ENCODE results near the gene MINK1. TPM values are rescaled to one million over a fixed set of nuclear protein-coding genes. Genes with fewer than 3 reads are reported as not detected.

Gene MINK1
- total and polyA plus RNA-seq, 2 of the 8 experiments (the other 6 are each of a cell fraction or from before 2014, with no cell fraction given), result 26.9 to 77.7 TPM

- 92% methylated on average over 13 of the region's 13 CpGs; no CpG with 5 or more reads in 1 of the 2 experiments for WGBS, 2 experiments (ENCODE audit: extremely low coverage in 1 of 2, insufficient coverage in 1 of 2, insufficient read length in 1 of 2, insufficient replicate concordance in 2 of 2, low coverage in 1 of 2, low lambda C conversion rate in 2 of 2, missing lambda C conversion rate in 1 of 2)
- no peak for TF ChIP-seq SRF (IDR thresholded peaks at IDR 0.05; ENCODE audit: low read depth, low read length)
These were observed 22.3 kb upstream of the MINK1 start for GRCh38 chr17:4810696-4811290.

More at GRCh38 chr17:4810696-4811290, 22.3 kb upstream of the MINK1 start:
- Histone ChIP-seq H3K79me2 (ENCODE audit: control insufficient read depth in 1 of 2, insufficient read depth in 2 of 2, low read length in 2 of 2) (0 out of 4 replicates have a peak, but pooled peaks cover 0 to 3% of the 10 kb centered on the region in 2 experiments), H2BK20ac (ENCODE audit: low read length) (no peak overlapping the region), H3K4ac (replicated peaks; ENCODE audit: insufficient read length, low read depth, low read length) (no peak overlapping the region), H4K91ac (replicated peaks; ENCODE audit: insufficient read length, low read length) (no peak overlapping the region), H3K27ac (ENCODE audit: low read depth, low read length) (no peak overlapping the region), H2BK120ac (replicated peaks; ENCODE audit: low read depth, low read length) (no peak overlapping the region), H4K8ac (ENCODE audit: extremely low read depth, insufficient read depth, low read length) (no peak overlapping the region), H3K18ac (ENCODE audit: extremely low read depth, low read length) (no peak overlapping the region), H3K9ac (replicated peaks in 1 of 4; ENCODE audit: extremely low read depth in 1 of 4, low read depth in 3 of 4, low read length in 3 of 4) (no peak overlapping the region), H3K56ac (replicated peaks; ENCODE audit: insufficient read length, low read depth, low read length) (no peak overlapping the region), H3K4me2 (ENCODE audit: insufficient read depth in 1 of 2, low read depth in 2 of 2, low read length in 2 of 2) (no peak overlapping the region), H3K36me3 (ENCODE audit: control insufficient read depth in 2 of 4, insufficient read depth in 4 of 4, low read length in 3 of 4) (peaks cover 0 to 22% (median 6%) of the 10 kb centered on the region in 4 experiments; a peak in 5 of 8 replicates), H2AFZ (ENCODE audit: low read length) (no peak overlapping the region), H3K23ac (ENCODE audit: insufficient read length) (no peak overlapping the region), H2BK5ac (ENCODE audit: low read depth, low read length) (no peak overlapping the region), H3K4me1 (replicated peaks in 1 of 4; ENCODE audit: control insufficient read depth in 3 of 4, insufficient read depth in 4 of 4, low read length in 3 of 4) (peaks cover 0 to 5% (median 4%) of the 10 kb centered on the region in 4 experiments; a peak in 3 of 7 replicates), H4K20me1 (replicated peaks in 1 of 2; ENCODE audit: control insufficient read depth in 1 of 2, insufficient read depth in 2 of 2, low read length in 2 of 2) (peaks cover 0 to 3% of the 10 kb centered on the region in 2 experiments), H3K14ac (ENCODE audit: insufficient read length) (no peak overlapping the region), H3K27me3 (replicated peaks in 1 of 4; ENCODE audit: control insufficient read depth in 3 of 4, extremely low read depth in 1 of 4, insufficient read depth in 3 of 4, low read length in 3 of 4) (no peaks in the 10 kb centered on the region; a peak in 1 of 7 replicates), H3K4me3 (ENCODE audit: extremely low read depth in 1 of 4, insufficient read depth in 2 of 4, low read depth in 3 of 4, low read length in 4 of 4) (no peak overlapping the region), H3K23me2 (ENCODE audit: low read depth, low read length) (peaks cover 6% of the 10 kb centered on the region; the same call in 1 of the 2 replicates), H4K5ac (ENCODE audit: insufficient read length, low read depth, low read length) (no peak overlapping the region), H3K9me3 (ENCODE audit: insufficient read depth in 2 of 2, low read depth in 1 of 2, low read length in 1 of 2) (no peaks in the 10 kb centered on the region; a peak in 1 of 4 replicates), H2BK12ac (ENCODE audit: low read depth, low read length) (no peak overlapping the region), H2BK15ac (ENCODE audit: low read length) (no peak overlapping the region), H3K79me1 (ENCODE audit: low read depth, low read length) (no peaks in the 10 kb centered on the region), H2AK5ac (ENCODE audit: low read depth, low read length) (no peak overlapping the region)
- DNase-seq (ENCODE audit: low read depth in 1 of 2, low spot score in 2 of 2) (no peak), FAIRE-seq (no peak)
- CTCF ChIA-PET (ENCODE audit: partially characterized antibody), result interaction anchor here (0.9 kb wide), 1 partner anchor 24 kb away, joined by 3 read pairs; no protein-coding TSS in a partner anchor
- POLR2A ChIA-PET (ENCODE audit: partially characterized antibody), result interaction anchor here (1.0 to 1.4 kb wide), 3 partner anchors 13 to 47 kb away, joined by 3 to 5 read pairs (median 4); no protein-coding TSS in a partner anchor
